Stimulated activated CD8-positive, alpha-beta memory T cell treated with anti-CD3 and anti-CD28 coated beads, Interleukin-7, amount 100 ng/mL, for 1 hour (primary cell): ENCODE data around the gene FAT1.

Experiments
- DNase-seq, 2 donors: peaks; one replicate each; pipeline ENCODE4 v3.0.0-alpha.2; 2020; ENCODE audit warnings: low read depth in 2 of 2

The FAT1 gene

GRCh38 chr4:186749611-186750281, 26.1 kb upstream of the FAT1 start:
- no peak for DNase-seq

GRCh38 chr4:186746581-186746980, 22.9 kb upstream of the FAT1 start:
- no peak for DNase-seq

- no peak for DNase-seq
Observed at GRCh38 chr4:186743261-186743660, 19.6 kb upstream of the FAT1 start.

DNA sequence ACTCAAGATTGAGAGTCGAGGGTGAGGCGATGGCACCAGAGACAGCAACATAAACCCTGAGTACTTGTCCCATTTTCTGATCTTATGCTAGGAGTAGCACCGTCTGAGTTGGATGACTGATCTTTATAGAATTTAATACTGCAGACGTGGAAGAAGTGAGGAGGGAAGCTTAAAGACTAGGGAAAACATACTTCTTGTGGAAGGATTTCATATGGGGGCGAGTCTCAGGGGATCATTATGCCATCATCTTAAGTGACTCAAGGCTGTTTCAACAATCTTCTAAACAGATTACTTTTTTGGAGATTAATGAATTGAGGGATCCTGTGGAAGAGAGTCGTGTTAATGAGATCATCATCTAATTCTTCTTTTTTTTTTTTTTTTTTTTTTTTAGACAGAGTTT, 17.2 kb upstream of the FAT1 start:
- no peak for DNase-seq

GRCh38 chr4:186739802-186740434, 16.3 kb upstream of the FAT1 start:
- DNase-seq, result no peak

DNA sequence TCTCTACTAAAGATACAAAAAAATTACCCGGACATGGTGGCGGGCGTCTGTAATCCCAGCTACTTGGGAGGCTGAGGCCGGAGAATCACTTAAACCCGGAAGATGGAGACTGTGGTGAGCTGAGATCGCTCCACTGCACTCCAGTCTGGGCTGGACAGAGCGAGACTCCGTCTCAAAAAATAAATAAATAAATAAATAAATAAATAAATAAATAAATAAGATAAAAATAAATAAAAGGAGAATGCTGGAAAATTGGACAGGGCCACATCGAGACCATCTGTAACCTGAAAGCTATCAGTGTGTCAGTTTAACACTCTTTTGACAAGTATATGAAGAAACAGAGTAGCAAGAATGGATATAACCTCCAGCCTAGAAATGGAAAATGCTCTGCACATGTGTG, 15.7 kb upstream of the FAT1 start:
- DNase-seq, result no peak

DNA sequence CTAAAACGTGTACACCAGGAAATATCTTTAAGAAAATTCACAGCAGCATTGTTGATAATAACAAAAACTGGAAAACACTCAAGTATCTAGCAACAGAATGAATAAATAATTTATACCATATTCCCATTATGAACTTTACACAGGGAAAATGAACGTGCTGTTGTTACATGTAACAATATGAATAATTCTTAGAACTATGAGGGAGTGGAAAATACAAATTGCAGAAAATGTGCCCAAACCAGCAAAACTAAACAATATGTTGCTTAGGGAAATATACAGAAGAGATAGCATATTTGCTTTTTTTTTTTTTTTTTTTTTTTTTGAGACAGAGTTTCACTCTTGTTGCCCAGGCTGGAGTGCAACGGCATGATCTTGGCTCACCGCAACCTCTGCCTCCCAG, 14.8 kb upstream of the FAT1 start:
- DNase-seq, result no peak

DNA sequence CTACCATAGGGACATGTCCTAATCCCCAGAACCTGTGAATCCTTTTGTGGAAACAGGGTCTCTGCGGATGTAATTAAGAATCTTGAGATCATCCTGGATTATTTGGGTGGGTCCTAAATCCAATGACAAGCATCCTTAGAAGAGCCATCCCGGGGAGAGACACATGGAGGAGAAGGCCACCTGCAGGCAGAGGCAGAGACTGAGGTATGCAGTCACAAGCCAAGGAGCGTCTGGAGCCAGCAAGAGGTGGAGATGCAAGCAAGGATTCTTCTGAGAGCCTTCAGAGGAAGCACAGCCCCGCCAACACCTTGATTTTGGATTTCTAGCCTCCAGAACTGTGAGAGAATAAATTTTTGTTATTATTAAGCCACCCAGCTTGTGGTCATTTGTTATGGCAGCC, 13.8 kb upstream of the FAT1 start:
- DNase-seq, result no peak

GRCh38 chr4:186736466-186736865, 12.8 kb upstream of the FAT1 start:
- DNase-seq, result no peak

- no peak for DNase-seq
Observed at GRCh38 chr4:186734251-186734650, 10.6 kb upstream of the FAT1 start.

- DNase-seq, result no peak
Observed at GRCh38 chr4:186733778-186734177, 10.1 kb upstream of the FAT1 start.

- no peak for DNase-seq
Observed at GRCh38 chr4:186730621-186731020, 7.0 kb upstream of the FAT1 start.

- DNase-seq, result no peak
Observed at GRCh38 chr4:186729856-186730255, 6.2 kb upstream of the FAT1 start.

DNA sequence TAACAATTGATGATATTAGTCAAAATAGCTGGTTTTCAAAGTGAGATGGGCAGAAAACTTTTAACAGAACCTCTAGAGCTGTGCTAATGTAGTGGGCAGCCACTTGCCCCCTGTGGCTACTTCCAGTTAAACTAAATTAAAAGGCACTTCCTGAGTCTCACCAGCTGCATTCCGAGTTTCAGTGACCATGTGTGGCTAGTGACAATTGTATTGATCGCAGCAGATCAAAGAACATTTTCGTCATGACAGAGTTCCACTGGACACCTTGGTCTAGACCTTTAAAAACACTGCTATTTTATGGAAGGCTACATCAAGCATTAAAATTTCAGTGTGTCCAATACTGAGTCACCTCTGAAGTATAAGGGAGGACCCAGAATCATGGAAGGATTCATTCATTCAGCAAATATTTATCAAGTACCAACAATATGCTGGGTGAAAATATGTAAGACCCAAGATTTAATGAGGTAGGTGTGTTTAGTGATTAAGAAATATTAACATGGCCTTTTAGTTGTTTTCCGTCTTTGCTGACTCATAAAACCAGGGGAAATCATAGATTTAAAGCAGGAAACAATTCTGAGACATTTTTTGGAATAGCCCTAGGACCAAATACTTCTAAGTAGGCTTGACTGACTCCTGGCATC, 5.1 kb upstream of the FAT1 start:
- DNase-seq, result no peak

GRCh38 chr4:186727977-186728519, 4.4 kb upstream of the FAT1 start:
- DNase-seq, result no peak

GRCh38 chr4:186727169-186727976, 3.7 kb upstream of the FAT1 start:
- DNase-seq, result no peak

DNA sequence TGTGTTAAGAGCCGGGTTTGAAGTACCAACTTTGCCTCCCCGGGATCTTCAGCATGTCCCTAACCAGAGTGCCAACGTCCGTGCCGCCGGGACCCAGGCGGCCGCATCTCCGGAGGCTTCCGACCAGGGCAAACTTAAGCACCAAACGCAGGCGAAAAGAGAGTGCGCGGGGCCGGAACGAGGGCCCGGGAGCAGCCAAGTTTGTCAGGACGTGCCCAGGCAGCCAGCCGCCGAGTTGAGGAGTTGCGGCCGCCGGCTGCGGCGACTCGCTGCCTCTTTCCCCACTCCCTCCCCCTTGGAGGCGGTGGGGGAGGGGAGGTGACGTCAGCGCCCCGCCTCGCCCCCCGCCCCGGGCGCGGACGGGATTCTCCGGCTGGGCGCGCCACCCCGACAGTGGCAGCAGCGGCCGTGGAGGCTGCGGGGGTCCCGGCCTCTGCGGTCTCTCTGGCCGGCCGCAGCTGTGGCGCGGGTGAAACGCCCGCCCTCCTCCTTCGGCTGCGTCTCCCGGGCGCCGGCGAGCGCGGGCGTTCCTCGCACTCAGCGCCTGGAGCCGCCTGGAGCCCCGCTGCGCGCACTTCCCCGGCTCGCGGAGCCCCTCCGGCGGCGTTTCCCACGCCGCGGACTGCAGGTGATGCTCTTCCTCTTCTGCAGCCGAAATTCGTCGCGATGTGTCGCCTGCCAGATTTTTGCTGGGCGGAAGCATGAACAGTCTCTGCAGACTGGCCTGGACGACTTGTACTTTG, 2.9 kb upstream of the FAT1 start:
- no peak for DNase-seq

DNA sequence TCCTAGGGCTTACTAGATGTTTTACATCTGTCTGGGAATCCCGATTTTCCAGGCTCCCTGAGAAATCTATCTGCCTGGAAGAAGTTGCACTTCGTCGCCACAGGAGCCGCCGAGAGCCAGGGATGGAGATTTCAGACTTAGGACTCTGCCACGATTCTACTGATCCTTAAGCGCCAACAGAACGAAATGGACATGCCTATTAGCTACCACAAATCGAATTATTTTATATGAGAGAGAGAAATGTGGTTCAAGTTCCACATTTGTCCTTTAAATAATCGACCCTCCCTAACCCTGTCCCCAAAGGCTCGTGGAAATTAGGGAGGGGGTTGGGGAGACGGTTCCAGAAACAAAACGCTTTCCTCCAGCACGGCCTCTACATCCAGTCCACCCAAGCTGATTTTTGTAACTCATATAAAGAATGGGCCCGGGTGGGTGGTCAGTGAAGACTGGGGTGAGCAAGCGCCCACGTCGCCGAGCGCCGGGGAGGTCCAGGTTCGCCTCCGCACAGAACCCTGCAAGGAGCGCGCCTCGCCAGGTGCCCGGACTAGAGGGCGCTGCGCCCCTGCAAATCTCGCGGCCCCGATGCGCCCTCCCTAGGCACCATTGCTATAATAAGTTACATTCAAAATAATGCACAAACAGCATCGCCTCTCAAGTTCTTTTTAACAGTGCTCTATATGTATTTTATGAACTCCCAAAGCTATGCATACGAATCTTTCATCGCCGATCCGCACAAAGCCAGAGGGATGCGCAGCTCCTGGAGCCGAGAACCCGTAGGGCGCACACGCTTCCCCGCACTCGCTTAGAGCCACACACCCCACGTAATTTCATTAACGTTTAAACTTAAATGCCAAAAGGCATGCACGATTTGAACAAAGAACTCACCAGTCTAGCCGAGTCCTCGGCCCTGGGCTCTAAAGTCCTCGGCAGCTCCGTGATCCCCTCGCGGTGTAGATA, 2.1 kb upstream of the FAT1 start:
- no peak for DNase-seq

DNA sequence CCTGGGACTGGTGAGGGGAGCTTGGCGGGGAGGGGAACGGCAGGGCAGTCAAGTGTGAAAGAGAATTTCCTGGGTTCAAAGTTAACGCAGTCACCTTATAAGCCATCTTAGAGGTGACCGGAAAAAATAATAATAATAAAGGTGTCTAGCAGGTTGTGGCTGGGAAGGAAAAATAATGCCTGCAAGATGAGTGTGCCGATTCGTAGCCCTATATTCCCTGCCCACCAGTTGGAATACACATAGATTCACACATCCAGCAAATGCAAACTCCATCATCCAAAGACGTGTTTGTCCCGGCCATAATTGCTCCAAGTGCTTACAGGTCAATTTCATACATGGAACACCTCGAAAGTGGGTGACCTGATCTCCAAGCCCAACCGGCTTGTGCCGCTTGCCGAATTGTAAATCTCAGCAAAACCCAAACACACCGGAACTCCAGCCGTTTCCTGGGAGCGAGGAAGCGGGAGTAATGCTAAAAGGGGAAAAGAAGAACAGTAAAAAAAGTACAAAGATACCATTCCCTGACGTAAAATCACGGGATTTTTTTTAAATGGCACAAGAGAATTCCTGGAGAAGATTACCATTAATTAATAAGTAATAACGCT, 1.3 kb upstream of the FAT1 start:
- no peak for DNase-seq
